HG03064 (cell line): ENCODE data around the gene KIAA1586.
"Not testable (repeated sequence)": the region's sequence is repeated elsewhere in the genome, so short reads cannot be mapped to it uniquely, and the experiment has no call there.

ENCODE experiments used
- ATAC-seq: cut with Tn5 transposase; IDR thresholded peaks from one replicate; pipeline ENCODE4 v1.9.1; 2021; ENCODE audit warnings: low read depth; ENCODE audit not compliant: unreplicated experiment

KIAA1586 gene

DNA sequence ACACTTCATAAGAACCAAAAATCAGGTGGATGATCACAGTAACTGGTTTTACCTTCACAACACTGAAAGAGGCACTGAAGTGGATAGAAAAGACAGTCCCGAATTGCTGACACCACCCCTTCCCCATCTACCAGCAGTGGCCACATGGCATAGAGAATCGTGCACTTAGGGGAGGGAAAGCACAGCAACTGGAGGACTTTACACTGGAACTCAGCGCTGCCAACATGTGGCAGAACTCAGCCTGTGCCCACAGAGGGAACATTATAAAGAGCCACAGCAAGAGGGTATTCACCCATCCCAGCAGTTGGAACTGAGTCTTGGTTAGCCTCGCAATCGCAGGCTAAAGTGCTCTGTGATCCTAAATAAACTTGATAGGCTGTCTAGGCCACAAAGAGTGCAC lies 6.5 kb upstream of the KIAA1586 start:
- ATAC-seq, result no peak

DNA sequence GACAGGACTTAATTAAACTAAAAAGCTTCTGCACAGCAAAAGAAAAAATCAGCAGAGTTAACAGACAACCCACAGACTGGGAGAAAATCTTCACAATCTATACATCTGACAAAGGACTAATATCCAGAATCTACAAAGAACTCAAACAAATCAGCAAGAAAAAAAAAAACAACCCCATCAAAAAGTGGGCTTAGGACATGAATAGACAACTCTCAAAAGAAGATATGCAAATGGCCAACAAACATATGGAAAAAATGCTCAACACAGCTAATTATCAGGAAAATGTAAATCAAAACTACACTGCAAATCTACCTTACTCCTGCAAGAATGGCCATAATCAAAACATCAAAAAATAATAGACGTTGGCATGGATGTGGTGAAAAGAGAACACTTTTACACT lies 2.4 kb upstream of the KIAA1586 start:
- not testable (repeated sequence) for ATAC-seq

DNA sequence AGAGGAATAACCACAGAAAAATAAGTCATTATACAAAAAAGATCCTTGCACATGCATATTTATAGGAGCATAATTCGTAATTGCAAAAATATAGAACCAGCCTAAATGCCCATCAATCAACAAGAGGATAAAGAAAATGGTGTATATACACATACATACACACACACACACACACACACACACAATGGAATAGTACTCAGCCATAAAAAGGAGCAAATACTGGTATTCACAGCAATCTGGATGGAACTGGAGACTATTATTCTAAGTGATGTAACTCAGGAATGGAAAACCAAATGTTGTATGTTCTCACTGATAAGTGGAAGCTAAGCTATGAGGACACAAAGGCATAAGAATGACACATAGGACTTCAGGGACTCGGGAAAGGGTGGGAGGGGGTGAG lies 1.9 kb upstream of the KIAA1586 start:
- no peak for ATAC-seq

DNA sequence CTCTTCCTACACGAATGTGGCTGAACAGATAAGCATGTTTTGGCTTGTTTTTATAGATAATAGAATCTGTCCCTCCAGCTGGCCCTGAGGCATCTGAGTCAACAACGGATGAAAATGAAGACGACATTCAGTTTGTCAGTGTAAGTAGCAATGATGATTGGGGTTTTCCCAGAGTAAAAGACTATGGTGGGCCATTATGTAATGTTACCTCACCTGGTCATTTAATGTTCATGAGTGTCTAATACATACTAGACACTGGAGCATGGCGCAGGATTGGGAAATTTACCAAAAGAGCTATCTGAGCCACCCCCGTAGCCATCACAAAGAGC lies 728 bp downstream of the KIAA1586 start:
- ATAC-seq, result peak; percentile 24

DNA sequence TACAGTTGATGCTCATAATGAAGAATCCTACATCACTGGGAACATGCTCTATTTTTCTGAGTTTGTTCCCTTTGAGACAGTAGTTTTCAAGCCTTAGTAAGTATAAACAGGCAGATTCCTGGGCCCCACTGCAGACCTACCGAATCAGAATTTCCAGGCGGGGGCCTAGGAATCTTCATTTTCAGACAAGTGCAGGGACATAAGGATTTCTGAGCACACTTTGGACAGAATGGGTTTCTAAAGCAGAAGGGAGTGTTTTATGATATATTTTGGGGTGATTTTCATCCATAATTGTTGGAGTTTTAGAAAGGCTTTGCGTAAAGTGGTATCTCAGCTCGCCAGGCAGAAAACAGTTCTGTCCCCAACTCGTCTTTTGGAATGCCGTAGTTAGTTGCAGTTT lies 1.4 kb downstream of the KIAA1586 start:
- ATAC-seq, result not testable (repeated sequence)

DNA sequence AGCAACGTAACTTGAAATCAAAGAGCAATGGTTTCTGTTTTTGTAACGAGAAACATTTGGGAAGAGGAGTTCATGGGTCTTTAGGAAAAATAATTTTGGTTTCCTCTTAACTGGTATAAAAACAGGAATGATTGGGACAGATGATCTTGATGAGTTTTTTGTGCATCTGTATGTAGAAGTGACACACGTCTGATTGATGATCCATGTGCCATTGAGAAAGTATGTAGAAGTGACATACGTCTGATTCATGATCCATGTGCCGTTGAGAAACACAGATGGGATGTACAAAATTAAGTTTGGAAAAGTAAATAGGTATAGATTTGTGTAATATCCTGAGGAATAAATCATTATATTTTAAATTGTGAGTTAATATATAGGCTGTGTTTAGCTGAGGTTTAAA lies 2.1 kb downstream of the KIAA1586 start:
- ATAC-seq, result no peak

DNA sequence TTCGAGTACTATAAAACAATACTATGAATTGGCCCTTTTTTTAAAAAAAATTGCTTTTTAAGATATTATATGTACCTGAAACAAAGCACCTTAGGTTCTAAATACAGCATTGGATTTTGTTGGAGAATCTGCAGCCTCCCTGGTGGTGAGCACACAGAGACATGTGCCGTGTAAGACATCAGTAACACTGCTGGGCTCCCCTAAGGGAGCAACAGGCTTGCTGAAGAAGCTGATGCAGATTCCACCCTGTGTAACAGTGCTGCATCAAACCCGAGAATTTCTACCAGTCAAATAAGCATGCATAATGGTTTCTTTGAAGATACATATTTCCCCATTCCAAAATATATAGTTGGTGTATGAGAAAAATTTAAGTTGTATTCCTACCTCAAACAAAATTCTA lies 17.4 kb downstream of the KIAA1586 start:
- no peak for ATAC-seq

DNA sequence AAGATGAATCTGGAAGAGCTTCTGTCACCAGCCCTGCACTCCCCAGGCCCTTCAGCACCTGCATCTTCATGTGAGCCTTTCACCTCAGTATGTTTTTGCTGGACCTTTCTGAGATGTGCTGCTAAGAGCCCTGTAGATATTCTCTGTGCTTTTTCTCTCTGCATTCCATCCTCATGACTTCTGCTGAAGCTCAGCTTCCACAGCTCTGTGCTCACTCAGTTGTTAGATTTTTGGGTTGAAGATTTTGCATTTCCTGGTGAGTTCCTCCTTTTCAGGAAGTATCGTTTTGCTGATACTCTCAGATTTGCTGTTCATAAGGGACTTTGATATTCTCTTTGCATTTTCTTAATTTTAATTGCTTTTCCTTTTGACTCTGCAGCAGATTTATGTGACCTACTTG lies 18.3 kb downstream of the KIAA1586 start:
- no peak for ATAC-seq

DNA sequence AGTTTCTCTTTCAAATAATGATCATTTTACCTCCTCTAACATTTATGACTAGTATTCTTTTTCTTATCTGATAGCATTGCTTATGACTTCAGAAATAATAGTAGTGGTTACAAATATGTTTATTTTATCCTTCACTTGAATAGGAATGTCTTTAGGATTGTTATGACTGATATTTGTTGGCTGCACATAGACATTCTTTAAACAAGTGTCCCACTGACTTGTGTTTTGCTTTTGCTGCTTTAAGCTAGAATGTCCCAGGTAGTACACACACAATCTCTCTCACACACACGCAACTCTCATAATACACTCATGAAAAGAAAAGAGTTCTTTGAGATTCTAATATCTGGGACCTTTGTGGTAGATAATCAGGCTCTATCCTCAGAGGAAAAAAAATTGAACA lies 21.6 kb downstream of the KIAA1586 start:
- no peak for ATAC-seq

DNA sequence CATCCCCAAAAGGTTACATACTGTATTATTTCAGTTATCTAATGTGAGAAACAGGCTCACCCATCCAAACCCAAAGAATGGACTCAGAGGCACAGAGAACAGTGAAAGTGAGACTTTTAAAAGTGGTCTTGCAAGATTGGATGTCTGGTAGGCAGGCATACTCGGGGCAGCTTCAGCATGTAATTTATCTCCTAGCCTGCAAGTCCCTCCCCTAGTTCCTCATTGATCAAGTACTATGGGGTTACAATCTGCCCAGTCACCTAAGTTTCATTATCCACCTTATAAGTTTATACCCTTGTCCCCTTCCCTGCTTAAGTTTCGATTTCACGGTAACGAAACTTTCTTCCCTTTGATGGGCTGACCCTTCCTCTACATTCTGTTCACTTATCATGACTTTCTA lies 22.7 kb downstream of the KIAA1586 start:
- no peak for ATAC-seq

DNA sequence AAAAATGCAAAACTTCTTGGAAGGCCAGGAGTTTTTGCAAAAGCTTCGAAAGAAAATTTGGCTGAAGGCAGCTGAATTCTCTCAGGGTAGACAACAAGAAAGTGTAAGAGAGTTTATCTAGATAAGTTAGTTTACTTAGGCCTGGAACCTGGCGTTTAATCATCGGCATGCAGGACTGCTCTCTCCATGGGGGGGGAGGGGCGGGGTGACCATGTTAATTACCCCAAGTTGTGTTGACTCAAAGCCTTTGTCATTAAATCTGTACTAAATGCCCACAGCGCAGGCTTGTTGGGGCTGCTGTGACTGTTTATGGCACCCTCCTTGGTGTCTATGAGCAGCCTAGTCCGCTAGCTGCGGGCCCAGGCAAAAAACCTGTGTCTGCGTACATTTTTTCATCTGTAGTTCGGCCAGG lies 23.4 kb downstream of the KIAA1586 start:
- ATAC-seq, result no peak

DNA sequence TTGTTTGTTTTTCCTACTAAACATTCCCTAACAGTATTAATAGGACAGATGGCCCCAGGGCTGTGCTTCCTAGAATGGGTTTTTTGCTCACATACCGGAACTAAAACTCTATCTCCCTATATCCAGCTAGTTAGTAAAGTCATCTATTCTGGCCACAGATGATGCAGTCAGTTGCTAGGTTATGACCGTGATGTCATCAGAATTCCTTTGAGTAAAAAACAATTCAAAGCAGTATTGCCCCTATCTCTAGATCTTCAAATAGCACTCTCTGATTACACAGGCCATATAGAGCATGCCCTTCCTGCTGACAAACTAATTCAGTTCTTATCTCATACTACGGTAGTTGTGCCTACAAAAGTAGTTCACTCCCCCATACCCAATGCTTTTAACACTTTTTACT lies 25.6 kb downstream of the KIAA1586 start:
- ATAC-seq, result no peak

DNA sequence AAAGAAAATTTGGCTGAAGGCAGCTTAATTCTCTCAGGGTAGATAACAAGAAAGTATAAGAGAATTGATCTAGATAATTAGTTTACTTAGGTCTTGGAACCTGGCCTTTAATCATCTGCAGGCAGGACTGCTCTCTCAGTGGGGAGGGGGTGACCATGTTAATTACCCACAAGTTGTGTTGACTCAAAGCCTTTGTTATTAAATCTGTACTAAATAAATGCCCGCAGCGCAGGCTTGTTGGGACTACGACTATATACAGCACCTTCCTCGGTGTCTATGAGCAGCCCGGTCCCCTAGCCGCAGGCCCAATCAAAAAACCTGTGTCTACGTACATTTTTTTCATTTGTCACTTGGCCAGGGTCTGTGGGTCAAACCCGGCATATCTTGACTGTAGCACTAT lies 27.9 kb downstream of the KIAA1586 start:
- no peak for ATAC-seq

DNA sequence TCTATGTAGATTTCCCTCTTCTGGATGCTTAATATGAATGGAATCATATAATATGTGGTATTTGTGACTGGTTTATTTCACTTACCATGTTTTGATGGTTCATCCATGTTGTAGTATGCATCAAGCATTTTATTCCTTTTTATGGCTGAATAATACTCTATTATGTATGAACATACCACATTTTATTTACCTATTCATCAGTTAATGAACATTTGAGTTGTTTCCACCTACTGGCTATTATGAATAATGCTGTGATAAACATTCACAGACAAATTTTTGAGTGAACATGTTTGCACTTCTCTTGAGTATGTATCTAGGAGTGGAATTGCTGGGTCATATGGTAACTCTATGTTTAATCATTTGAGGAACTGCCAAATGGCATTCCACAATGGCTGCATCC lies 28.6 kb downstream of the KIAA1586 start:
- ATAC-seq, result no peak

DNA sequence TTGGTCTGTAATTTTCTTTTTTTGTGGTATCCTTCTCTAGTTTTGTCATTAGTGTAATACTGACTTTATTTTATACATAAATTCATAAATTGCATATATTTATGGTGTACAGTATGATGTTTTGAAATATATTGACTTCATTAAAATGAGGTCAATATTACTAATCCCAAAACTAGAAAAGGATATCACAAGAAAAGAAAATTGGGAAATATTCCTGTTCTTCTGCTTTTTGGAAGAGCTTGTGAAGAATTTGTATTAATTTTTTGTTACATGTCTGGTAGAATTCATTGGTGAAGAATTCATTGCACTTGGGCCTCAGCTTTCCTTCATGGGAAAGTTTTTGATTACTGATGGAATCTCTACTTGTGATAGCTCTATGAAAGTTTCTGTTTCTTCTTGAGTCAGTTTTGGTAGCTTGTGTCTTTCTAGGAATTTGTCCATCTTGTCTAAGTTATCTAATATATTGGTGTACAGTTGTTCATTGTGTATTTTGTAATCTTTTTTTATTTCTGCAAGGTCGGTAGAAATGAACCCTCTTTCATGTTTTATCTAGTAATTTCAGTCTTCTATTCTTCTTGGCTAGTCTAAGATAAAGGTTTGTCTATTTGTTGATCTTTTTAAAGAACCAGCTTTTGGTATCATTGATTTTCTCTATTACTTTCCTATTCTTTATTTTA lies 32.2 kb downstream of the KIAA1586 start:
- ATAC-seq, result no peak

DNA sequence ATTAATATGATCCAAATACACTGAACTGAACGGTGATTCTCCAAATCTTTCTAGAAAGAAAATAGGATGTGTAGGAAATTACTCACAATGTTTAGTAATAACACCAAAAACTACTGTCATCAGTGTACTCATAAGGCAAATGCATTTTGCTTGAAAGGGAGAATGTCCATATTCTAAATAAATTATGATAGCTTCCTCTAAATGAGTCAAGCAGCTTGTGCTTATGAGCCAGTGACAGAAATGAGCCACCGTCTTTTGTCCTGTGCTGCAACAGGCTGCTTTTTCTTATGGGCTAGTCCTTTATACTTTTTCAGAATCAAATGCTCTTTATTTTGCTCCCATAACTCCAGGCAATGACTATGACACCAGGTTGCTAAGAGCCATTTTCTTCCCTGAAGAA lies 39.0 kb downstream of the KIAA1586 start:
- no peak for ATAC-seq

DNA sequence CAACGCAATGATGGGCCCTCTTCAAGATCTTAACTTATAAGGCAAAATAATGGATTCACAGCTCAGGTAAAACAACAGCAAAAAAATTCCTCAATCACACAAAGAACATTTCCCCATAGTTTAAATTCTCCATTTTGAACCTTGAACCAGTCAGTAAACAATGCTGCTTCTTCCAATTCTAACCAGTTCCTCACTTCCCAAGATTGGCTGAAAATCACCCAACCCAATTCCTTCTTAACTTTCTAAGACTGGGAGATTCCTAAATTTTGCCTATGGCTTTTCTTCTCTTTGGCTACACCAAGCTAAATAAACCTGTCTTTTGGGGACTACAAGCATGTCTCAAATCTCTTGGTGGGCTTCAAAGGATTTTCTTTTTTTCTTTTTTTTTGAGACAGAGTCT lies 40.4 kb downstream of the KIAA1586 start:
- no peak for ATAC-seq

DNA sequence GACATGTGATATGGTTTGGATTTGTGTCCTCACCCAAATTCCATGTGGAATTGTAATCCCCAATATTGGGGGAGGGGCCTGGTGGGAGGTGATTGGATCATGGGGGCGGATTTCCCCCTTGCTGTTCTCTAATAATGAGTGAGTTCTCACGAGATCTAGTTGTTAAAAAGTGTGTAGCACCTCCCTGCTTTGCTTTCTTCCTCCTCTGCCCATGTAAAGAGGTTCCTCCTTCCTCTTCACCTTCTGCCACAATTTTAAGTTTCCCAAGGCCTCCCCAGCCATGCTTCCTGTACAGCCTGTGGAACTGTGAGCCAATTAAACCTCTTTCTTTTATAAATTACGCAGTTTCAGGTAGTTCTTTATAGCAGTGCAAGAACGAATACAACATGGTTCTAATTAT lies 41.4 kb downstream of the KIAA1586 start:
- no peak for ATAC-seq

DNA sequence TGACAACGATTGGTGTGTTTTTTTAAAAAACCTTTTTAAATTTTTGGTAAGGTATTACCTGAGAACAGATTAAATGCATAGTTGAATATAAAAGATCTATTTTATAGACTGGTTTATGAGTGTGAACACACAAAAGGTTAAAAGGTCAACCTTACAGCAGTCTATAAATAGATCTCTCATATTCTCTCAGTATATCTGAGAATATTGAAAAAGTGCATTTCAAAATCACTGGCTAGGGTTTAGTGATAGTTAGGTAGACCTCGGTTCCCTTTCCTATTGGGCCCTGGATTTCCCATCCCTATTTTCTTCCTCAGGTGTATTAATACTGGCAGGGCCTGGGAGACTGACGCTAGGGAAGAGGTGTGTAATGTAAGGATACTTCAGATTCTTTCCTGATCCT lies 42.8 kb downstream of the KIAA1586 start:
- no peak for ATAC-seq

DNA sequence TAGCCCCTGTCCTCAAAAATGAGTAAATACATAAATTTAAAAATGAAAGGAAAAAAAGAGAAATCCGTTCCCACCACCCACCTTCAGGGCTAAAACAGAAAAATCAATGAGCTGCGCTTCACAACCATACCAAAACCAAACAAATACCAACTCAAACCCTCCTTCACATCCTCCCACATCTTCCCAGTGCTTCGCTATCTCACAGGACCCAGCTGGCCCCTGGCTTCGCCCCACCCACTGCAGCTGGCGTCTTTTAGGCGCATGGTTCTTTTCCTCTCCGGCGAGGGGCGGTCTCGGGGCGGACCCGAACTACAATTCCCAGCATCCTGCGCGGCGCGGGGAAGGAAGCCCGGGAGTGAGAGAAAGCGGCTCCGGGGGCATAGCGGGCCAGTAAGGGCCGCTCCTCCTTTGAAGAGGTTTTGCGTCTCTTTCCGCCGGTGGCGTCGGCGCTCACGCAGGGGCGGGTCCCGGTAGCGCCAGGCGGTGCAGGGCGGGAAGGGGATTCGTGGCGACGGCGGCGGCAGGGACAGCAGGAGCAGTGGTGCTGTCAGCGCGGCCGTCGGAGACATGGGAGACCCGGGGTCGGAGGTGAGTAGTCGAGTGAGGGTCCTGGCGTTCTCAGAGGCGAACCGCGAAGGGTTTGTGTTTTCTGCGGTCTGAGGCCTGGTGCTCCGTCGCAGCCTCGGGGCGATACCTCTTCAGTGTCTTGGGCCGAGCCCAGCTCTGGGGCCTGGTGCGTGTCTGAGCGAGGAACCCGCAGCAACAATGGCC lies 43.4 kb downstream of the KIAA1586 start, which contains the start of gene ZNF451:
Gene ZNF451, plus strand, starts transcription at position 502 of the 771 bp plus-strand sequence. Its CDS starts 66 bp downstream, at position 568.
- ATAC-seq, result peak; percentile 88

DNA sequence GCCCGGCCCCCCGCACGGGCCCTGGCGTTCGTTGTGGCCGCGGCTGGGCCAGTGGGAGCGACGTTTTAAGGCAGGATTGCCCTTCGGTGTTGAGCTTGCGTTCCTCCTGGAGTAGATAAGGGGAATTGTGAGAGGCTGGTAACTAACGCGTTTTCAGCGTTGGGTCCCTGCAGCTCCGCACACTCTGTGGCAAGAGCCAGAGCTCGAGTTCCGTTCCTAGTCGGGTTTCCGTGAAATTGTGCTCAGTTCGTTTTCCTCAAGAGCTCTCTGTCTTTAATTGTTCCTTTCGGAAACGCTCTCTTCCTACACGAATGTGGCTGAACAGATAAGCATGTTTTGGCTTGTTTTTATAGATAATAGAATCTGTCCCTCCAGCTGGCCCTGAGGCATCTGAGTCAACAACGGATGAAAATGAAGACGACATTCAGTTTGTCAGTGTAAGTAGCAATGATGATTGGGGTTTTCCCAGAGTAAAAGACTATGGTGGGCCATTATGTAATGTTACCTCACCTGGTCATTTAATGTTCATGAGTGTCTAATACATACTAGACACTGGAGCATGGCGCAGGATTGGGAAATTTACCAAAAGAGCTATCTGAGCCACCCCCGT lies 44.1 kb downstream of the KIAA1586 start:
- peak; percentile 6 for ATAC-seq

DNA sequence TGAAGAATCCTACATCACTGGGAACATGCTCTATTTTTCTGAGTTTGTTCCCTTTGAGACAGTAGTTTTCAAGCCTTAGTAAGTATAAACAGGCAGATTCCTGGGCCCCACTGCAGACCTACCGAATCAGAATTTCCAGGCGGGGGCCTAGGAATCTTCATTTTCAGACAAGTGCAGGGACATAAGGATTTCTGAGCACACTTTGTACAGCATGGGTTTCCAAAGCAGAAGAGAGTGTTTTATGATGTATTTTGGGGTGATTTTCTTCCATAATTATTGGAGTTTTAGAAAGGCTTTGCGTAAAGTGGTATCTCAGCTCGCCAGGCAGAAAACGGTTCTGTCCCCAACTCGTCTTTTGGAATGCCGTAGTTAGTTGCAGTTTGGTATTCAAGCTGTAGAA lies 44.9 kb downstream of the KIAA1586 start:
- ATAC-seq, result not testable (repeated sequence)
